Pancreas (tissue), 10 donors: ENCODE results near the gene RGS7BP. TPM values are rescaled to one million over a fixed set of nuclear protein-coding genes. Genes with fewer than 3 reads are reported as not detected.
"Not testable (repeated sequence)": the region's sequence is repeated elsewhere in the genome, so short reads cannot be mapped to it uniquely, and the experiment has no call there.

ENCODE experiments used
- ATAC-seq, 4 donors: fragments of 200-7000 bp; cut with Tn5 transposase; one replicate each; pipeline versions ENCODE4 v1.8.0 to v1.9.1; 2020; ENCODE audit warnings: mild to moderate bottlenecking in 4 of 4, moderate library complexity in 4 of 4
- DNase-seq, 6 donors: peaks; one replicate each; pipeline ENCODE4 v3.0.0-alpha.2; 2020
- FAIRE-seq: peaks from 2 replicates; lab custom pipeline; 2012; peaks lifted over from hg19 to GRCh38; lab: Jason Lieb, UNC
- H3K27ac ChIP-seq, 4 donors: fragments of 200-600 bp; sonication (generic); 1 replicate in 3 of 4; 2 replicates in 1 of 4; pipeline versions ENCODE4 v1.5.0 to v1.8.0; 2020
- H3K27me3 ChIP-seq, 4 donors: fragments of 200-600 bp; one replicate each; pipeline ENCODE4 v1.8.0; 2021
- H3K36me3 ChIP-seq, 3 donors: fragments of 200-600 bp; sonication (generic) in 1 of 3; one replicate each; pipeline versions ENCODE4 v1.5.0 to v1.8.0; 2020 to 2021
- H3K4me1 ChIP-seq, 3 donors: fragments of 200-600 bp; one replicate each; pipeline ENCODE4 v1.8.0; 2021
- H3K4me3 ChIP-seq, 4 donors: fragments of 200-600 bp; sonication (generic) in 2 of 4; one replicate each; pipeline versions ENCODE4 v1.5.0 to v1.8.0; 2020 to 2021
- H3K9me3 ChIP-seq, 4 donors: fragments of 200-600 bp; one replicate each; pipeline ENCODE4 v1.8.0; 2021
- WGBS, 2 donors: extraction: QIAGEN DNeasy Blood & Tissue Kit; methylation state at CpG; one replicate each; pipeline ENCODE4 v1.1.7; 2013; 5-methylcytosine and 5-hydroxymethylcytosine counted together
- intact Hi-C, 3 donors: fragments of 100-400 bp; cut with DNase I; formaldehyde crosslinking; loops; one replicate each; pipeline versions ENCODE4 v1.11.1 to v1.14.2; 2022
- polyA plus RNA-seq, 2 donors: library from polyadenylated mRNA; stranded (reverse); fragments of 200-250 nt; gene quantifications; one replicate each; pipeline ENCODE4 v1.2.3, GENCODE V29; 2013
- total RNA-seq, 6 donors: library from RNA; stranded (reverse); fragmentation: NEBNext Ultra II Directional in 4 of 6; extraction: Animal tissue kit (Norgen Biotek cat#: 25700) in 4 of 6; gene quantifications; one replicate each; pipeline versions ENCODE4 v1.2.1 to v1.2.4, GENCODE V29; 2021 to 2023
- TF ChIP-seq, protein P1 (sequence below), 4 donors: fragments of 200-600 bp; sonication (generic) in 3 of 4; IDR thresholded peaks; one replicate each; pipeline versions ENCODE4 v1.5.0 to v1.8.0; 2021; ENCODE audit warnings: antibody characterized with exemption in 4 of 4
- donor health status: healthy with polysubstance abuse.
- donor health status: DM: no; HTN: no; CAD: no; lungs with moderate emphysema.
- donor health status: DM: no; HTN: no; CAD: no.
- donor health status: control.
- donor health status: control.
- donor health status: Bipolar disorder and iron deficiency.
- donor health status: DM: yes; HTN: yes; CAD: no.
- donor health status: DM: no; HTN: no; CAD: no.
- donor health status: DM: no; HTN: no; CAD: no.
- donor health status: DM: yes; HTN: yes; CAD: no.

The RGS7BP gene
- total and polyA plus RNA-seq, 8 donors = 0.04 to 0.58 (median 0.15) TPM

DNA sequence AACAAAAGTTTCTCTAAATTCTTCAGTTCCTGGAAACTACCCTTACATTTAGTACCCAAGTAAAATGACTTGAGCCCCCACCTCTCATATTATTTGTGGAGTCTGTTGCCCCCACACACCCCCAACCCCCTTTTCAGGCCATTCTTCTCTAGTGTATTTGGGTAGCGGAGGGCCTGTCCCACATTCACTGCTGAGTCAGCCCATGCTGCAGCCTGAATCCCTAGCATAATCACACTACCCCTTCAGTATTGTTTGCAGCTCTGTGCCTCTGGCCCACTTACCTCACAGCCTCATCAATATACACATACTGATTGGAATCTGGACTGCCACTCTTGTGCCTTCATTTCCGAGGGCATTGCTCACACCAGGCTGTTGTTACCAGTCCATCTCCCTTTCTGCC is 26.8 kb downstream of the RGS7BP start:
- intact Hi-C loops = no loop called here

DNA sequence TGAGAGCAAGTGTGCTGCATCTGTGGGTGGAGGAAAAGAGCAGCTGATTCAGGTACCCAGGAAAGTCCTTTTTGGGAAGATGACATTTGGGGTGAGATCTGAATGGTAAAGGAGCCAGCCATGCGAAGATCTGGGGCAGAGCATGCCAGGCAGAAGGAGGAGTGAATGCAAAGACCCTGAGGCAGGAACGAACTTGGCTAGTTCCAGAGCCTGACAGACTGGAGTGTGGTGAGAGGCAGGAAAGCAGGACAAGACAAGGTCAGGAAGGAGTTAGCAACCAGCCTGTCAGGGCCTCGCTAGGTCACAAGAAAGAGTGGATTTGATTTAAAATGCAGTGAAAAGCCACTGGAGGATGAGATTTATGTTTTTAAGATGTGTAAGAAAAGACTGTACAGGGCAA is 28.2 kb downstream of the RGS7BP start:
- ATAC-seq (no peak), FAIRE-seq (no peak), DNase-seq (no peak)
- intact Hi-C loops = no loop called here
- Histone ChIP-seq H3K36me3 (no peaks in the 10 kb centered on the region), H3K9me3 (no peaks in the 10 kb centered on the region), H3K4me3 (no peak overlapping the region), H3K4me1 (peaks cover 0 to 13% (median 0%) of the 10 kb centered on the region in 3 donors), H3K27me3 (no peaks in the 10 kb centered on the region), H3K27ac (no peak overlapping the region)
- WGBS, 2 donors = 48 to 52% methylated on average over 3 of the region's 3 CpGs
- TF ChIP-seq, protein P1, sequence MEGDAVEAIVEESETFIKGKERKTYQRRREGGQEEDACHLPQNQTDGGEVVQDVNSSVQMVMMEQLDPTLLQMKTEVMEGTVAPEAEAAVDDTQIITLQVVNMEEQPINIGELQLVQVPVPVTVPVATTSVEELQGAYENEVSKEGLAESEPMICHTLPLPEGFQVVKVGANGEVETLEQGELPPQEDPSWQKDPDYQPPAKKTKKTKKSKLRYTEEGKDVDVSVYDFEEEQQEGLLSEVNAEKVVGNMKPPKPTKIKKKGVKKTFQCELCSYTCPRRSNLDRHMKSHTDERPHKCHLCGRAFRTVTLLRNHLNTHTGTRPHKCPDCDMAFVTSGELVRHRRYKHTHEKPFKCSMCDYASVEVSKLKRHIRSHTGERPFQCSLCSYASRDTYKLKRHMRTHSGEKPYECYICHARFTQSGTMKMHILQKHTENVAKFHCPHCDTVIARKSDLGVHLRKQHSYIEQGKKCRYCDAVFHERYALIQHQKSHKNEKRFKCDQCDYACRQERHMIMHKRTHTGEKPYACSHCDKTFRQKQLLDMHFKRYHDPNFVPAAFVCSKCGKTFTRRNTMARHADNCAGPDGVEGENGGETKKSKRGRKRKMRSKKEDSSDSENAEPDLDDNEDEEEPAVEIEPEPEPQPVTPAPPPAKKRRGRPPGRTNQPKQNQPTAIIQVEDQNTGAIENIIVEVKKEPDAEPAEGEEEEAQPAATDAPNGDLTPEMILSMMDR (IDR thresholded peaks at IDR 0.05) = no peak

More for the DNA sequence above, 26.8 kb downstream of the RGS7BP start:
- Histone ChIP-seq H3K27me3 (no peaks in the 10 kb centered on the region), H3K27ac (peak overlapping the region in 1 of 4 donors; percentile 12), H3K4me1 (peaks cover 0 to 13% (median 0%) of the 10 kb centered on the region in 3 donors), H3K36me3 (no peaks in the 10 kb centered on the region), H3K4me3 (no peak overlapping the region), H3K9me3 (no peaks in the 10 kb centered on the region)
- 83 to 92% methylated on average over 2 of the region's 2 CpGs for WGBS, 2 donors
- DNase-seq (no peak), ATAC-seq (no peak), FAIRE-seq (no peak)
- TF ChIP-seq, protein P1 (IDR thresholded peaks at IDR 0.05) = no peak

GRCh38 chr5:64557911-64558310 is 52.1 kb downstream of the RGS7BP start:
- Histone ChIP-seq H3K27me3 (no peaks in the 10 kb centered on the region), H3K9me3 (no peaks in the 10 kb centered on the region), H3K4me1 (no peaks in the 10 kb centered on the region), H3K27ac (no peak overlapping the region), H3K36me3 (no peaks in the 10 kb centered on the region), H3K4me3 (no peak overlapping the region)
- no peak for FAIRE-seq
- DNase-seq = no peak
- TF ChIP-seq, protein P1 (IDR thresholded peaks at IDR 0.05) = no peak
- intact Hi-C loops = no loop called here
- 73 to 80% methylated on average over 2 of the region's 2 CpGs for WGBS, 2 donors
- ATAC-seq = no peak

DNA sequence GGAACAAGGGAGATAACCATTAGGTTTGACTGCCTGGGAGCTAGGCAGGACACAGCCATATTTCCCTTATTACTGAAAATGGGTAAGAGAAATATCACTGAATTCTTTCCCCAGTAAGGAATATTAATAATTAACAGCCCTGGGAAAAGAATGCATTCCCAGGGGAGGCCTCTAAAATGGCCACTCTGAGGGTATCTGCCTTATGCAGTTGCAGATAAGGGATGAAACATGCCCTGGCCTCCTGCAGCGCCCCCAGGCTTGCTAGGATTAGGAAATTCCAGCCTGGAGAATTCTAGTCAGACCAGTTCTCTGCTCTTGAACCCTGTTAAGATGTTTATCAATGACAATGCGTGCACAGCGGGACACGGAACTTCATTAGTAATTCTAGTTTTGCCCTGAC is 52.8 kb downstream of the RGS7BP start:
- FAIRE-seq, DNase-seq, H3K27me3 ChIP-seq, ATAC-seq, H3K9me3 ChIP-seq, H3K4me1 ChIP-seq, H3K4me3 ChIP-seq, H3K27ac ChIP-seq, H3K36me3 ChIP-seq, intact Hi-C loops: not testable (repeated sequence)
- WGBS, 2 donors = 70 to 73% methylated on average over 4 of the region's 4 CpGs

DNA sequence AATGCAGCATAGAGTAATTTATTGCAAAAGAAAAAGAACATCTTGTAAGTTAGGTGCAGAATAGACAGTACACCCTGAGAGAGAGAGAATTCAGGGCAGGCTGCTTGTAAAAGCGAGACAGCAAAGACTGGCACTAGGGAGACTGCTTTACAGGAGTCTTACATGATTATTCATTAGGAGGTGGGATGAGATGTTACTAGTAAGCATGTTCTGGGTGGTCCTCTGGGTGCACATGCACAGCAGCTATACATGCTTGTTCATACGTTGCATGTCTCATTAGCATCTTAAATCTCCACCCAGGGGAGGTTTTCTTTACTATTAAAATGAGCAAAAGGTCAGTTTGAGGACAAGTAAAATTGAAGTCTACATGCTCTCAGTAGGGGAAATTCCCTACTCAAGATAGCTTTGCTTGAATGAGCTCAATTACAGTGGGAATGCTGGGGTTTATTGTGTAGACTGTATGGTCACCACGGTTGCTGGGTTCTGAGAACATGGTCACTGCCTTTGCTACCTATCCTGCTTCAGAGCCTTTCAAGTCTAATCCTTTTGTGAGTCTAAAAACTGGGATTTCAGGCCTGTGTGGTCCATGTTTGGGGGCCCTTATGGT is 60.6 kb downstream of the RGS7BP start:
- no peaks in the 10 kb centered on the region for H3K9me3 ChIP-seq
- H3K27ac ChIP-seq = no peak overlapping the region
- TF ChIP-seq, protein P1 (IDR thresholded peaks at IDR 0.05) = no peak
- 73 to 87% methylated on average over 3 of the region's 3 CpGs for WGBS, 2 donors
- H3K36me3 ChIP-seq = no peaks in the 10 kb centered on the region
- intact Hi-C loops = no loop called here
- H3K27me3 ChIP-seq = no peaks in the 10 kb centered on the region
- no peaks in the 10 kb centered on the region for H3K4me1 ChIP-seq
- DNase-seq (no peak), ATAC-seq (no peak), FAIRE-seq (no peak)
- no peak overlapping the region for H3K4me3 ChIP-seq
